GM18858 (cell line): Measurements from ENCODE around the gene NHLRC1.

ENCODE experiments used
- ATAC-seq: cut with Tn5 transposase; IDR thresholded peaks from one replicate; pipeline ENCODE4 v1.9.1; 2021; ENCODE audit not compliant: unreplicated experiment

The NHLRC1 gene

DNA sequence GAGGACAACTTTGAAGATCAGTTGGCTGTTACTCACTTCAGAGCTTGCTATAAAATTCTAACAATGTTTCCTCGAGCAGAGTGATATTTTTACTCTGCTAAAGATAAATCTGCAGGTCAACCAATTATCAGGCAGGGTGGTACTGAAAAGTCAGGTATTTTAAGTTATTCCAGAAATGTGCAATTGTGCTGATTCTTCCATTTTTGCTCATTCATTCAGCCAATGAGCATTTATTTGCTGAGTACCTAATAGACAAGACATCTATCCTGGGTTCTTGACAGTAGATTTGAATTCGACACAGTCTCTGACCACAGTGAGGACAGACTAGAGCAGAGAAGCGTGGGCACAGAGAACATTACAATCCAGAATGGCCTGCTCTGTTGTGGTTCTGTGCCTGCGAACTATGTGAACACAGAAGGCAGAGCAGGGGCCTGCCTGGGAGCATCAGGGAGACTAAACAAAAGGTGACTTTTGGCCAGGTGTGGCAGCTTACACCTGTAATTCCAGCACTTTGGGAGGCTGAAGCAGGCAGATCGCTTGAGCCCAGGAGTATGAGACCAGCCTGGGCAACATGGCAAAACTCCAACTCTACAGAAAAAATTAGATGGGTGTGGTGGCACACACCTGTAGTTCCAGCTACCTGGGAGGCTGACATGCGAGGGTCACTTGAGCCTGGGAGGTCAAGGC lies 17.6 kb upstream of the NHLRC1 start:
- ATAC-seq: no peak

DNA sequence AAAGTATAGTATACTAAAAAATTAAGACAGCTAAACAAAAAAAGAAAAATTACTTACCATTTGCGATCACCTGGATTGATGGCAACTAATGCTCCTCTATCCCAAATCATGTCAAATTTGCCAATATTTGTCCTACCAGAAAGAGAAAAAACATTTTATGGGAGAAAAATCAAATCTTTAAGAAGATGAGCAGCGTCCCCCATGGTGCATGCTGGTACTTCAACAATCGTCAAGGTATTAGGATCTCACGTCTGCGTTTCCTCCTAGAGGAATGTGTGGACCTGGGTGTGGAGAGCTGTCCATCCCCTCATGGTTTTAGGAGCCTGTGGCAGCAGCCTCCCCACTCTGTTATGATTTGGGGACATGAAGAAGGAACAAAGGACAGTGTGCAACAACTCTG lies 16.4 kb upstream of the NHLRC1 start:
- no peak for ATAC-seq

DNA sequence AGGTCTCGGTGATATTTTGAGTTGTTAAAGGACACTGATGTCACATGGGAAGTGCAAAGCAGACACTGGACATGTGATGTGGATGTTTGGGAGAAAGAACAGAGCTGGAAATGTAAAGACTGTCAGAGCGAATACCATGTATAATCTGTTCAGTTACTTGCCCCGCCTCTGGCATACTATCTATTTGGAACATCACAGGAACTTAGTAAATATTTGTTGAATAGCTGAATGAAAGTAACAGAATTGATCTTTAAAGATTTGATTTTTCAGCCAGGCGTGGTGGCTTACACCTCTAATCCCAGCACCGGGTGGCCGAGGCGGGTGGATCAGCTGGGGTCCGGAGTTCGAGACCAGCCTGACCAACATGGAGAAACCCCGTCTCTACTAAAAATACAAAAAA lies 13.8 kb upstream of the NHLRC1 start:
- ATAC-seq: no peak

DNA sequence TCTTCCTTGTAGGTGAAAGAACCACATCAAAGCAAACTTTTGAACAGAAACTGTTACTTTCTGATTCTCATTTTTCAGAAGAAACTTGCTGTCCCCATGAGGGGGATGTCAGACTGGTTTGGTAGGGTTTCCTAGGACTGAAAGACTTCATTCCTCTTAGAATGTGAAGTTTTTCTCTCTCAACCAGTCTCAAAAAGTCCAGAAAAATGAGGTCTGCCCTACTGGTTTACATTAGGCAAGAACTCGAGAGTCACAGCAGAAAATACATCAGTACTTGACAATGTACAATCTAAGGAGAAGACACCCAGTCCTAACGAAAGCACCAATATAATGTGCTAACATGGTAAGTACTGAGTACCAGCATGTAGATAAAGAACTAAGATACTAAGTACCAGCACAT lies 12.7 kb upstream of the NHLRC1 start:
- no peak for ATAC-seq

DNA sequence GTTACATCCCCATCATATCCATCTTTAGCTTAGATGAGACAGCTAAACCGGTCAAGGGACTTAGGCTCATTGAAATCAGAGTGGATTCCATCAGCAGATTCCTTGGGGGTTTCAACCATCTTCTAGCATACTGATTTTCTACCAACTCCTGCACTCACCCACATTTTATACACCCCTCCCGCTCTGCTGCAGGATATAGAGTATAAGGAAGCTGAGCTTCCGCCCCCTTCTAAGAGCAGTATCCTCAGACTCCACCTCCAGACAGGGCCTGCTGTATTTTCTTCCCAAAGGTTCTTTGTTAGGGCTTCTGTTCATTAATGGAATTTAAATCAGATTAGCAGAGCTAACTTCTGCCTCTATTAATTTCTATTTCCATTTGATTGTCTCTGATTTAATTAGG lies 9.9 kb upstream of the NHLRC1 start:
- no peak for ATAC-seq

DNA sequence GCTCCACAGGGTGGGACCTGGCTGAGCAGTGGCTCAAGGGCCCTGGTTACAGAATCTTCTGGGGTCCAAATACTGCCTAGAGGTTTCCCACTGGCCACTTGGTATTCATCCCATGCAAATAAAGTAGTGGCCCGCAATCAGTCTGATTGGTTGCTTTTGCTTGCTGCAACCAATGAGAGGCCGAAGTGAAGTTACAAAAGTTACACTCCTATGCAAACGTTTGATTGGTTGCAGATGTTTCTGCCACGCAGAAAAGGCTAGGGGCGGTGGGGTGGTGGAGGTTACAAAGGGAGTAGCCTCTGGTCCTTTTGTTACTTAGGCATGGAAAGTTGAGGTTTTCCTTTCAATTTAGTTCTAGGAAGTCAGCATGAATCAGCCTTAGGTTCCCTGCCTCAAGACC lies 3.6 kb upstream of the NHLRC1 start:
- no peak for ATAC-seq

DNA sequence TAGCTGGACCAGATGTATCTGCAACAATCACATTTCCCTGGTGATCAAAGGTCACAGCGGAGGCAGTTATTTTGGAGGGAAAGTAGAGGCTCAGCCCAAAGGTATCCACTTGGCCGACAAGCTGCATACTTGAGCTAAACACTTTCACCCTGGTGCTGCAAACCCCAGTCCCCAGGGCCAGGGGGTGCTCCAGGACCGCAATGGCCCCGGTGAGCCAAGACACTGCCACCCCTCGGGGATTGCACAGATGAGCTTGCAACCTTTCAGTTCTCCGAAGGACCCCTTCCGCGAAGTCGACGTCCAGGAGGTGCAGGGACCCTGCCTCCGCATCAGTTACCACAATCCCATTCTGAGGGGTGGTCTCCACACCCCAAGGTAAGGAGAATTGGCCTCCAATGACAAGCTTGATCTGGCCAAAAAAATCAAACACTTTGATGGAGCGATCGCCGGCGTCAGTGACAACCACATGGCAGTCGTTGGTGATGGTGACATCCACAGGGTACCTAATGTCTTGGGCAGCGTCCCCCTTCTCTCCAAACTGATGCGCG lies 823 bp downstream of the NHLRC1 start:
- no peak for ATAC-seq

DNA sequence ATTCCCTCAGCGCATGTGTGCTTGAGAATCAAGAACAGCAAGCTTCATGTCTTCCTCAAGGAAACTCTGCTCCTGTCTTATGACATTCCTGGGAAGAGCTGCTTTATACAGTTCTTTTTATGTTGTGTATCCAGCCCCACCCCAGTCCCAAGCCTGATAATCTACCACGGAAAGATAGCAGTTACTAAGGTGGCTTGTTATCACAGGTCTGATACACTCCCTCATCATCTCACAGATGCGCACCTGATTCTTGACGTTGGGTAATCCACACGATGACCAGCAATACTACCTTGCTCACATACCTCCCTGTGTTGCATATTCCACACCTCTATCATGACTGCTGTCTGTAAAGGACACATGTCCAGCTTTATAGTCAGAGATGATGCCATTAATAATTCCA lies 3.2 kb downstream of the NHLRC1 start:
- ATAC-seq: no peak

DNA sequence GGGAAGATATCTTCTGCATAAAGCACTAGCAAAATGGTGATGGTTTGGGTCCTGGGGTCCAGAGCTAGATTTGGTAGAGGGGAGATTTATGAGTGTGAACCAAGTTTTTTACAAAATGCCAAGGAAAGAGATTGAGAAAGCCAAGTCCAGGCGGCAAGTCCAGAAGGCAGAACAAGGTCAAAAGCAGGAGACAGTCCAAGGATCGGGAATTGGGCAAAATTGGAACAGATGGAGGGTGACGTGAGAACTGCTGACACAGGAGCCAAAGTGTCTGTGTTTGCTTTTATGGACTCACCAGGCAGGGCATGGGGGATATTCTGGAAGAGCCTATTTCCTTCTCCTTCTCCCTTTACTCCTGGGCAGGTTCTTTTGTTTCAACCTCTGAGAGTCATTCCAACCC lies 4.1 kb downstream of the NHLRC1 start:
- ATAC-seq: no peak

DNA sequence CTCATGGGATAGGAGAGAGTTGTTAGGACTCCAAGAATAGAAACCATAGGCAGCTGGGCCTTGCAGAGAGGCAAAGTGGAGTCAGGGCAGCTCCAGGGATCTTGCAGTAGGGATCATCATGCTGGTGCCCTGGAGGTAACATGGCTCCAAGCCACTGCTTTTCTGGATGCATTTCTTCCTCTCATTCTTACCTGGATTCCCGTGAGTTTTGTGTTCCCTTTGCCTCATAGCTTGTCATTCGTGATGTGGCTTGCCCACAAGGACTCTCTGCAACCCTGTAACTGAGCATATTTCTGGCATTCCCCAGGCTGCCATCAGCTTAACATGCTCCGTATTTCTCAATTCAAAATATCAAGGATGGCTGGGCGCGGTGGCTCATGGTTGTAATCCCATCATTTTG lies 5.3 kb downstream of the NHLRC1 start:
- no peak for ATAC-seq

DNA sequence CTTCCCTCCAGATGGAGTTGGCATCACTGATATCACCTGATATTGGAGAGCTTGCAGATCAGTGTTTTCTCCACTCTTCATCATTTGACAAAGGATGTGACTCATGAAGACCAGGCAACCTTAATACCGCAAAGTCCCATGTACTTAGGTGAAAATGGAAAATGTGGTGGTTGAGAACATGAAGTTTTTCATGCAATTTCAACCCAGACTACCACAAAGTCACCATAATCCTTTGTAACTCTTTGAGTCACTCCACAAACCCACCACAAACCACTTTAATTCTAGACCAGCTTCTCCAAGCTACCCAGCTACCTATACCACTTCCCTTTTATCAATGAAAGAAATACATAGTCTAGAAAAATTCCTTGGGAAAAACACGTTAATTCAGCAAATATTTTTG lies 7.1 kb downstream of the NHLRC1 start:
- no peak for ATAC-seq

DNA sequence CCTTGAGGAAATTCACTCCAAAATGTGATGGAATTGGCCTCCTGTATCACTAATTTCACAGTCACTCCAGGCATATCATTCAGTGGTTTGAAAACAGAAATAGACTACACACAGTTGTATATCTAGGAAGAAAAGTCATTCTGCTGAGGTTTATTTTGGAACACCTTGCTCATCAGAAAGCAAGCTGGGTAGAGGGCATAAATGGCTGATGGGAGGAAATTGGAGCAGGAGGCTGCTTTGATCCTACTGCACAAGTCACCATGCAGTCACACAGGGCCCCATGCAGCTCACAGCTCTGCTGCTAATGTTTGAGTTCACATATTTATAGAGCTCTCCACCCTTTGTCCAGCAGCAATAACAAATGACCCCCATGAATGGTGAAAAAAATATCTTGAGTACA lies 12.3 kb downstream of the NHLRC1 start:
- ATAC-seq: no peak

DNA sequence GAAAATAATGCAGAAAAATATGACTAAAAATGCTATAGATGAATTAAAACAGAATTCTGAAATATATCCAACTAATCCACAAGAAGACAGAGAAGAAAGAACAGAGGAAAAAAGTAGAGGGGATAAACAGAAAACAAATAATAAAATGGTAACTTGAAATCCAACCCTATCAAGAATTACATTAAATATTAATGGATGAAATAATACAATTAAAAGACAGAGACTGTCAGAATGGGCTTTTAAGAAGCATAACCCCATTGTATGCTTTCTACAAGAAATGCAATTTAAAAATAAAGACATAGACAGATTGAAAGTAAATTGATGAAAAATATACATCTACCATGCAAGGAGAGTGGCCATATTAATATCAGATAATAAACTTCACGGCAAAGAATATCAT lies 15.4 kb downstream of the NHLRC1 start:
- no peak for ATAC-seq

DNA sequence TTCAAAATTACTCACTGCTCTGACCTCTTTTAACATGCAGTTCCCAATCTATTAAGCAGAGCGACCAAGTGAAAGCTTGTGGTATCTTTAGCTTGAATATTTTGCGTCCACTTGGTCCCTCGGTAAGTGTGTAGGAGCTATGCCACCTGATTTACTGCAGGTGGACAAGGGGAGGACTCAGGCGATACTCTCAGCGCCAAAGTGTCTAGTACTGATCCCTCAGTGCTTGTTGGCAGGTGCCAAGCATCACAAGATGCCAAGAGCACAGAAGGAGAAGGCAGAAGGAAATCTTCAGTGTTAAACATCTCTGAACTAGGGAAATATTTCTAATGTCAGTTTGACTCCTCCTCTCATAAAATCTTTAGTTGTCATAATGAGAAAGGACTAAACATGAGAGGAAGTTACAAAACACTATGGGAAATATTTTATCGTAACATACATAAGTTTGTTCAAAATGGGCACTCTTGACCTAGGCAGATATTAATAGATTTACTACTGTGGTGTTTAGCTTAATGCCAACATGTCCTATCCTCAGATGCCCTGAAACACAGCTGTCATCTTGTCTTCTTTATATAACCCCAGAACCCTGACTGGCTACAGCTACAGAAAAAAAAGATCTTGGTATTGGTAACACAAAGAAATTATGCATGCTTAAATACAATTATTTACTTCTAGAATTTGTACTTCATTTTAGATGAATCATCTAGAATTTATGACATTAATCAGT lies 19.5 kb downstream of the NHLRC1 start:
- no peak for ATAC-seq

DNA sequence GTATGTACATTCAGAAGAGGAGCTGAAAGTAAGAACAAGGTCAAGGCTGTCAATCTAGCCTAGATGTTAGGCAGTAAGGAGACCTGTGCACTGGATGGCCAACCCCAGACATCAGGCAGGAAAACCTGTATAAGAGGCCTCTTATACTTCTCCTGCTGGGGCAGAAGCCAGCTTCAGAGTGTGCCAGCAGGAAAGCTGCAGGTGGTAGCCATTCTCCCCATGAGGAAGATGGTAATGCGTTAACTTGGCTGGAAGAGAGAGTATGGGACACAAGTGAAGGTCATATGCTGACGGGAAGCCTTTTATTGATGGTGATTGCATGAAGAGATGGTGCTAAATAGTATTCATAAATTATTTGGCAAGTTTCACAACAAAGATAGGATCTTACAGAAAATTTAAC lies 20.6 kb downstream of the NHLRC1 start:
- no peak for ATAC-seq

DNA sequence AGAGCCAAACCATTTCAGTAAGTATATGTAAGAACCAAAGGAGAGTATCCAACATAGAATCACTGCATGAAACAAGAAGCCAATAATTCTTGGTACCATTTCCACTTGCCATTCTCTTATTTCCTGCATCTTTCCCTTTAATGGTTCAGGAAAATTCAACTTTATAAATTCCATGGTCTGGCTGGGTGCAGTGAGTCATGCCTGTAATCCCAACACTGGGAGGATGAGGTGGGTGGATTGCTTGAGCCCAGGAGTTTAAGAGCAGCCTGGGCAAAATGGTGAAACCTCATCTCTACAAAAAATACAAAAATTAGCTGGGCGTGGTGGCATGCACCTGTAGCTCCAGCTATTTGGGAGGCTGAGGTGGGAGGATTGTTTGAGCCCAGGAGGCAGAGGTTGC lies 21.2 kb downstream of the NHLRC1 start:
- ATAC-seq: no peak

DNA sequence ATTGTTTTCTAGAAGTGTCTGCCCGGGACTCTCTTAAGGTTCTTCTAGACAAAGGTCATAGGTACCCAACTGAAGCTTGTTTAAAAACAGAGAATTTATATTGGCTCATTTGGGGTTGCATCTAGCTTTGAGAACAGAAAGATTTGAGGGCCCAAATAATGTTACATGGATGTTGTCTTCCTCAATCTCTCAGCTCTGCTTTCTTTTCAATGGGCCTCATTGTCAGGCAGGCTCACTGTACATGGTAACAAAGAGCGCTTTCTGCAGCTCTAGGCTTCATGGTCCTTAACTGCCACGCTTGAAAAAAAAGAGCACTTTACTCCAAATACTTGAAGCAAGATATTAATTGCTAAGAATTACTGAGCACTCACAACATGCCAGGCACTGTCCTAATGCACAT lies 22.2 kb downstream of the NHLRC1 start:
- no peak for ATAC-seq

DNA sequence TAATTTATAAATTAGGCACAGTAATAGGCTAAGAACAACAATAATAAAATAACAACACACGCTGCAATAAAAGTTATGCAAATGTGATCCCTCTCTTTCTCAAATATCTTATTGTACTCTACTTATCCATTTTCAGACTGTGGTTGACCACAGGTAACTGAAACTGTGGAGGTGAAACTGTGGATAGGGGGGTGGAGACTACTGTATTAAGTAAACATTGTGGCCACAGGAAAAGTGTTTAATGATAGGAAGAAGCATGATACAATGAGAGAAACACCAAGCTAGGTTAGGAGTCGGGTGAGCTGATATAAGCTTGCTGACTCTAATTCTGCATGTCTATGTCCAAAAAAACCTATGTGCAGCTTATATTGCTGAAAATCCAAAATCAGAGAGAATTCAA lies 23.0 kb downstream of the NHLRC1 start:
- ATAC-seq: no peak

DNA sequence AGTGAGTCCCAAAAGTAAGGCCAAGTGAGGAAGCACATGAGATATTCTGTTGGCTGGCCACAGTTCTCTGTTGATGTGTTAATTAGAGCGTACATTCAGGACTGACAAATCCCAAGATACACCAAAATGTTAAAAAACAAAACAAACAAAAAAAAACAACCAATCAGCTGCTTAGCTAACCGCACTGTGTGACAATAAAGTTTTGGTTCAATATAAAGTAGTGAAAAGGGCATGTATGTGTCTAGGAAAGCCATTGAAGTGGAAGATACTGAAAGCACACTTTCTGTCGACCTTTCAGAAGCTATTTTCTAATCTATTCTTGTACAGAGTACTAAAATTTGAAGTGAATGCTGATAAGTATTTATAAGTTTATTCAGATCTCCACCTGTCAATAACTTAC lies 26.1 kb downstream of the NHLRC1 start:
- no peak for ATAC-seq

DNA sequence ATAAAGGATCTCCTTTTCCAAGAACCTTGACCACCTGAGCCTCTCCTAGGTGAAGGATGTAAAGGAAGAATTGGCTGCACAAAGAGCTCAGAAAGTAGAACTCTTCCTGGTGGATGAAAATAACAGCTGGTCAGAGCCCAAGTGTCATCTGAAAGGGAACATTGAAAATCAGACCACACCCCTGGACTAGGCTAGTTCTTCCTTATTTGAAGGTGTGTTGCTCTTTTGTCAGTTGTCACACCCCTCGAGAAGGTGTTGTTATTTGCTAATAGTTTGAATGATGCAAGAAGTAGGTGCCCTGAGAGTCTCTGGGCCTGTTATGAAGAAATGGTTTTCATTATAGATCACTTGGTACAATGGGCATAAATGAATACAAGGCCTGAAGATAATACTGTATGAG lies 31.1 kb downstream of the NHLRC1 start:
- no peak for ATAC-seq

DNA sequence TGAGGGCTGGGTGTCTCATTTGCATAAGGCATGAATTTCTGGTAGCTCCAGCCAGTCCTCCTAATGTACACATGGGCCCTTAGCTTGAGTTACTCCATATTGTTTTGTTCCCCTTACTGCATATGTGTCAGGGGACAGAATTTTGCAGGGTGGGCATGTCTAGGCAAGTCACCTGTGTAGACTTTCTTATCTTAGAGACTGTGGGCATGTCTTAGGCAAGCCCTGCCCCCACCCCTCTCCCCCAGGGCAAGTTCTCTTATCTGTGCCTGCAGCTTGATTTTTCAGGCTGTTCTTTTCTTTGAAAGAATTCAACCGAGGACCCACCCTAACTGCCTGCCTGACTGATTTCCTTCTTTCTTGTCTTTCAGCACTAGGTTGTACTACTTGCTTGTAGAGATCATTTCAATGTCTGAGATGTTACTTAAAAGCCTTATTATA lies 32.1 kb downstream of the NHLRC1 start:
- no peak for ATAC-seq

DNA sequence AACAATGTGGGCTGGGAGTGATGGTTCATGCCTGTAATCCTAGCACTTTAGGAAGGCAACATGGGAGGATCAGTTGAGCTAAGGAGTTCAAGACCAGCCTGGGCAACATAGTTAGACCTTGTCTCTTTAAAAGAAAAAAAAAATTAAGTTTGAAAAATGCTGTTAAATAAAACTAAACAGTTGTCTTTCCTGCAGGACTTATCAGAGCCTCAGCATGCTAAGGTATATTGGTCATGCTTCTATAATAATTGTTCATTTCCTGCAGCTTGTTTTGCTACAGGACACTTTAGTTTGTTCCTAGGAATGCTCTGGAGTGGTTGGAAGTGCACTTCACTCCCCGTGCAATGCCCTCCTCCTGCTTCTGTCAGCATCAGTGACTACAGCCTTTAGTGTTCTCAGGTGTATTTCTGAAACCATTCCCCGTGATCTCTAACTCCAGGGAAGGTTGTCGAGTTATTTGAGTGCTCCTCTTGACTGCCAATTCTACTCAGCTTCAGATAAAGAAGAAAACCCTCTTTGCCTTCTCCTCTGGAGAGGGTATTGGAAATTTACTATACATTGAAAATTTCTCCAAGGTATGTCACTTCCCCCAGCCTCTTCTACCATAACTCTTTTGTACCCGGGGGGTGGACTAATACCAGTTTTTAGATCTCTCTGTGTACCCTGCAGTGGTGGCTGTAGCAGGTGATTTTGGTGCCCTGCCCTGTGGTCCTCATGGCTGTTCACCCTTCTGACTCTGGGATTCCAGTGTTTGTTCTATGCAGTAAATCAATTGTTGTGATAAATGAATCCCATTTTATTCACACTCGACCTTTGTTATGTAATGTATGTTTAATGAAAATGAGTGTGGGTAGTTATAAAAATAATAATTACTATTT lies 33.8 kb downstream of the NHLRC1 start:
- ATAC-seq: no peak
